Adipose tissue (tissue), 3 donors: ENCODE data around the gene CTU1. TPM values are rescaled to one million over a fixed set of nuclear protein-coding genes. Genes with fewer than 3 reads are reported as not detected.

Experiments
- H3K27ac ChIP-seq: one replicate; pipeline ENCODE4 v1.5.1; 2013; ENCODE audit warnings: low read depth, low read length
- WGBS, 3 donors: extraction: QIAGEN DNeasy Blood & Tissue Kit; methylation state at CpG; one replicate each; pipeline ENCODE4 v1.1.7; 2013; 5-methylcytosine and 5-hydroxymethylcytosine counted together
- polyA plus RNA-seq, 3 donors: library from polyadenylated mRNA; stranded (reverse); fragments of 200-250 nt; gene quantifications; one replicate each; pipeline ENCODE4 v1.2.3, GENCODE V29; 2013
- donor health status: healthy with polysubstance abuse.
- donor health status: Bipolar disorder and iron deficiency.
- donor health status: healthy.

The CTU1 gene
- polyA plus RNA-seq, 3 donors, result 1.2 to 4.9 (median 3.2) TPM

- no peak overlapping the region for H3K27ac ChIP-seq
- 46 to 58% (median 47%) methylated on average over 4 of the region's 4 CpGs for WGBS, 3 donors
Observed at GRCh38 chr19:51119101-51119500, 10.9 kb upstream of the CTU1 start.

- WGBS, 3 donors, result 66 to 80% (median 80%) methylated on average over 6 of the region's 6 CpGs
Observed at GRCh38 chr19:51116736-51117286, 8.6 kb upstream of the CTU1 start.

GRCh38 chr19:51114087-51114729 lies 6.0 kb upstream of the CTU1 start:
- H3K27ac ChIP-seq, result peak overlapping the region; percentile 15
- WGBS, 3 donors, result 69 to 76% (median 73%) methylated on average over 6 of the region's 6 CpGs

More at GRCh38 chr19:51116736-51117286, 8.6 kb upstream of the CTU1 start:
- no peak overlapping the region for H3K27ac ChIP-seq

GRCh38 chr19:51111606-51112005 lies 3.4 kb upstream of the CTU1 start:
- 31 to 58% (median 55%) methylated on average over 6 of the region's 6 CpGs for WGBS, 3 donors
- no peak overlapping the region for H3K27ac ChIP-seq

GRCh38 chr19:51110666-51110971 lies 2.4 kb upstream of the CTU1 start:
- no peak overlapping the region for H3K27ac ChIP-seq
- WGBS, 3 donors, result 67 to 81% (median 70%) methylated on average over 1 of the region's 1 CpG

GRCh38 chr19:51108805-51109146 lies 567 bp upstream of the CTU1 start:
- no peak overlapping the region for H3K27ac ChIP-seq
- 1 to 3% (median 2%) methylated on average over 15 of the region's 15 CpGs for WGBS, 3 donors

- no peak overlapping the region for H3K27ac ChIP-seq
- 8 to 21% (median 21%) methylated on average over 18 of the region's 18 CpGs for WGBS, 3 donors
Observed at GRCh38 chr19:51107406-51108065, 673 bp downstream of the CTU1 start.

- no peak overlapping the region for H3K27ac ChIP-seq
- WGBS, 3 donors, result 87 to 89% (median 88%) methylated on average over 46 to 49 of the region's 49 CpGs
Observed at GRCh38 chr19:51103926-51104341, 4.3 kb downstream of the CTU1 start.

- H3K27ac ChIP-seq, result no peak overlapping the region
- WGBS, 3 donors, result 85 to 92% (median 85%) methylated on average over 7 of the region's 7 CpGs
Observed at GRCh38 chr19:51102991-51103390, 5.2 kb downstream of the CTU1 start.

GRCh38 chr19:51101171-51101865 lies 6.9 kb downstream of the CTU1 start:
- 35 to 73% (median 66%) methylated on average over 5 of the region's 5 CpGs for WGBS, 3 donors
- no peak overlapping the region for H3K27ac ChIP-seq

GRCh38 chr19:51100601-51101000 lies 7.6 kb downstream of the CTU1 start:
- WGBS, 3 donors, result 53 to 68% (median 65%) methylated on average over 3 of the region's 3 CpGs
- H3K27ac ChIP-seq, result no peak overlapping the region

GRCh38 chr19:51099047-51099382 lies 9.2 kb downstream of the CTU1 start:
- 62 to 76% (median 70%) methylated on average over 19 to 22 of the region's 22 CpGs for WGBS, 3 donors
- no peak overlapping the region for H3K27ac ChIP-seq

- no peak overlapping the region for H3K27ac ChIP-seq
- 62 to 76% (median 66%) methylated on average over 70 to 78 of the region's 78 CpGs for WGBS, 3 donors
Observed at GRCh38 chr19:51098365-51099046, 9.7 kb downstream of the CTU1 start.

- no peak overlapping the region for H3K27ac ChIP-seq
- 77 to 90% (median 86%) methylated on average over 20 of the region's 20 CpGs for WGBS, 3 donors
Observed at GRCh38 chr19:51097796-51098195, 10.4 kb downstream of the CTU1 start.

- no peak overlapping the region for H3K27ac ChIP-seq
- WGBS, 3 donors, result 7 to 16% (median 12%) methylated on average over 8 of the region's 8 CpGs
Observed at GRCh38 chr19:51097166-51097738, 11.0 kb downstream of the CTU1 start.

- H3K27ac ChIP-seq, result no peak overlapping the region
- 76 to 80% (median 78%) methylated on average over 6 of the region's 6 CpGs for WGBS, 3 donors
Observed at GRCh38 chr19:51096473-51097165, 11.6 kb downstream of the CTU1 start.

GRCh38 chr19:51094696-51095279 lies 13.4 kb downstream of the CTU1 start:
- H3K27ac ChIP-seq, result no peak overlapping the region
- WGBS, 3 donors, result 24 to 29% (median 28%) methylated on average over 13 to 15 of the region's 15 CpGs
